Aortic smooth muscle cell (primary cell): Measurements from ENCODE around the gene EPB41L4A. TPM values are rescaled to one million over a fixed set of nuclear protein-coding genes. Genes with fewer than 3 reads are reported as not detected.

Experiments used
- total RNA-seq: library from RNA; depleted of rRNA; stranded (reverse); fragments of >200 nt; gene quantifications from 2 replicates; pipeline ENCODE4 v1.2.3, GENCODE V29; 2014

The EPB41L4A gene
- total RNA-seq: 9.1 and 11.9 TPM in 2 replicates

GRCh38 chr5:112419164-112419985 is at the start of gene EPB41L4A:
EPB41L4A (minus strand) TSS chr5:112419277; CDS start chr5:112419039, 238 bp downstream.

